ENCODE data around the gene RNU1-2.

DNA sequence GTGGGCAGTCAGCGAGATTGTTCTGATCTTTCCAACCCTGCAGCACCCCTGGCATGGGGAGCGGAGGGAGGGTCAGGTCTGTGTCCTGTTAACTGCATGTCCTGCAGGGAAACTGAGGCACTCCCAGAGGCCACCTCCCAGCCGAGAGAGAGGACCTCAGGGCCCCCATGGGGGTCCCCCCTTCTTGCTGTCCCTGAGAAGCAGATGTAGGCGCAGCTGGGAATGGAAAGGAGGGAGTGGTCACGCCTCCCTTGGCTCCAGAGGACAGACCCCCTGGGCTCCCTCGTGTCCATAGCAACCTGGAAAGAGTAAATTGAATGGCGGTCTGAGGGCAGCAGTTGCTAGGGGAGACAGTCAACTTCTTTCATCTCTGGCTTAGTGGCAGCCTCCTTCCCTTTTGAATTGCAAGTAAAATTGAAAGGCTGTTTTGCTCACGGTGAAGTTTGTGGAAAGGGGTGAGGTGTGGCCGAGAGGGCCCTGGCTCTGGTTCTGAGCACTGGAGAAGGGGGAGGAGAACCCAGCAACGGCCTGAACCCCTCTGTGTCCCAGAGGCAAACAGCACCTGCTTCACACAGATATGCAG is 30.8 kb downstream of the RNU1-2 start:
- TF ChIP-seq SUZ12 (IDR thresholded peaks at IDR 0.05; ENCODE audit: extremely low read depth, insufficient read depth, insufficient read length): no peak
- TF ChIP-seq ZNF274 (IDR thresholded peaks at IDR 0.05; ENCODE audit: low read depth, low read length): no peak

Measured in NT2/D1 (cell line).